Ectodermal cell (in vitro differentiated cells): ENCODE measurements around the gene GDF7.

Experiments
- H3K27ac ChIP-seq: 2 replicates; pipeline ENCODE4 v1.7.0; 2013; ENCODE audit warnings: mild to moderate bottlenecking, low read depth, low read length; ENCODE audit not compliant: insufficient read depth, poor library complexity, severe bottlenecking
- H3K27me3 ChIP-seq: 2 replicates; pipeline ENCODE4 v1.7.0; 2013; ENCODE audit warnings: mild to moderate bottlenecking, low read length; ENCODE audit not compliant: insufficient read depth, control insufficient read depth, poor library complexity, severe bottlenecking
- H3K36me3 ChIP-seq: one replicate; pipeline ENCODE4 v1.7.0; 2013; ENCODE audit warnings: low read length; ENCODE audit not compliant: control insufficient read depth, insufficient read depth
- H3K4me1 ChIP-seq: one replicate; pipeline ENCODE4 v1.7.0; 2013; ENCODE audit warnings: low read length; ENCODE audit not compliant: control insufficient read depth, insufficient read depth
- H3K4me3 ChIP-seq: 2 replicates; pipeline ENCODE4 v1.7.0; 2013; ENCODE audit warnings: low read depth, low read length, control low read depth; ENCODE audit not compliant: insufficient read depth
- H3K9me3 ChIP-seq: 2 replicates; pipeline ENCODE4 v1.7.0; 2013; ENCODE audit warnings: mild to moderate bottlenecking, low read length, moderate library complexity; ENCODE audit not compliant: control insufficient read depth
- WGBS, 2 experiments: methylation state at CpG; one replicate each; pipeline ENCODE4 v1.1.7; 2013; ENCODE audit warnings: missing lambda C conversion rate in 2 of 2; 5-methylcytosine and 5-hydroxymethylcytosine counted together

The GDF7 gene

GRCh38 chr2:20673686-20674308 is 6.9 kb downstream of the GDF7 start:
- Histone ChIP-seq H3K4me3 (no peak overlapping the region), H3K4me1 (peaks cover 54% of the 10 kb centered on the region), H3K36me3 (no peaks in the 10 kb centered on the region), H3K27me3 (peaks cover 61% of the 10 kb centered on the region), H3K9me3 (no peaks in the 10 kb centered on the region), H3K27ac (no peak overlapping the region)
- WGBS, 2 experiments = 44 to 50% methylated on average over 5 of the region's 5 CpGs

DNA sequence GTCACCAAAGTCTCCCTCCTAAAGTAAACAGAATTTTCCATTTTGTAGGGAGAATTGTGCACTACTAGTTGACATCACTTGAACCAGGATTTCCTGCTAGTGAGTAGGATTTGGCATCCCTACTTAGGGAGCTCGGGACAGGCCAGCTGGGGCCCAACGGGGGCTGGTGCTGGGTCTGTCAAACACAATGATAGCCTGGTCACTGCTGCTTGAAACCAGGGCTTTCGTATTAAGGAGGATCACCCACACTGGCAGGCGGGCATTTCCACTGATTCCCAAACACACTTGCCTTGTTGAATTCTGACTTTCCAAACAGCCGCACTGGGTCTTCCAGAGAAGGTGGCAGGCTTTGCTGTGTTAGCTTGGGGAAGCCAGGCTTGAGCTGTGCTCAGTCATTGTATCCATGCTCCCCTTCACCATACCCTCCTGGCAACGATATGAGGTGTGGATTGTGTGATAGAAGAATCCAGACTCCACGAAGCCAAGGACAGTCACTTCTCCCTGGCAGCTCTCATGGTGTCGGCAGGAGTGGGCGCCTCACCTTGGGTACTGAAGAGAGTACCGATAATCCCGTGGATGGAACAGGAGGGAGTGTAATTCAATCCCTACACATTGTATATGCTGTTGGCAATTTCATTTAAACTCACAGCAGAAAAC is 7.5 kb downstream of the GDF7 start:
- Histone ChIP-seq H3K4me3 (no peak overlapping the region), H3K4me1 (peaks cover 53% of the 10 kb centered on the region), H3K27me3 (peaks cover 54% of the 10 kb centered on the region), H3K36me3 (no peaks in the 10 kb centered on the region), H3K9me3 (no peaks in the 10 kb centered on the region), H3K27ac (no peak overlapping the region)
- 77 to 83% methylated on average over 10 to 11 of the region's 11 CpGs for WGBS, 2 experiments

- Histone ChIP-seq H3K4me1 (peaks cover 49% of the 10 kb centered on the region), H3K27ac (no peak overlapping the region), H3K27me3 (peaks cover 47% of the 10 kb centered on the region), H3K9me3 (no peaks in the 10 kb centered on the region), H3K36me3 (no peaks in the 10 kb centered on the region), H3K4me3 (no peak overlapping the region)
- 68 to 70% methylated on average over 16 of the region's 16 CpGs for WGBS, 2 experiments
Observed at GRCh38 chr2:20674974-20675679, 8.2 kb downstream of the GDF7 start.

- no peak overlapping the region for H3K4me3 ChIP-seq
- peaks cover 40% of the 10 kb centered on the region for H3K27me3 ChIP-seq
- H3K9me3 ChIP-seq = no peaks in the 10 kb centered on the region
- H3K4me1 ChIP-seq = peaks cover 49% of the 10 kb centered on the region
- peaks cover 6% of the 10 kb centered on the region for H3K36me3 ChIP-seq
- no peak overlapping the region for H3K27ac ChIP-seq
- 81 to 82% methylated on average over 6 of the region's 6 CpGs for WGBS, 2 experiments
Observed at GRCh38 chr2:20675701-20676352, 8.9 kb downstream of the GDF7 start.

DNA sequence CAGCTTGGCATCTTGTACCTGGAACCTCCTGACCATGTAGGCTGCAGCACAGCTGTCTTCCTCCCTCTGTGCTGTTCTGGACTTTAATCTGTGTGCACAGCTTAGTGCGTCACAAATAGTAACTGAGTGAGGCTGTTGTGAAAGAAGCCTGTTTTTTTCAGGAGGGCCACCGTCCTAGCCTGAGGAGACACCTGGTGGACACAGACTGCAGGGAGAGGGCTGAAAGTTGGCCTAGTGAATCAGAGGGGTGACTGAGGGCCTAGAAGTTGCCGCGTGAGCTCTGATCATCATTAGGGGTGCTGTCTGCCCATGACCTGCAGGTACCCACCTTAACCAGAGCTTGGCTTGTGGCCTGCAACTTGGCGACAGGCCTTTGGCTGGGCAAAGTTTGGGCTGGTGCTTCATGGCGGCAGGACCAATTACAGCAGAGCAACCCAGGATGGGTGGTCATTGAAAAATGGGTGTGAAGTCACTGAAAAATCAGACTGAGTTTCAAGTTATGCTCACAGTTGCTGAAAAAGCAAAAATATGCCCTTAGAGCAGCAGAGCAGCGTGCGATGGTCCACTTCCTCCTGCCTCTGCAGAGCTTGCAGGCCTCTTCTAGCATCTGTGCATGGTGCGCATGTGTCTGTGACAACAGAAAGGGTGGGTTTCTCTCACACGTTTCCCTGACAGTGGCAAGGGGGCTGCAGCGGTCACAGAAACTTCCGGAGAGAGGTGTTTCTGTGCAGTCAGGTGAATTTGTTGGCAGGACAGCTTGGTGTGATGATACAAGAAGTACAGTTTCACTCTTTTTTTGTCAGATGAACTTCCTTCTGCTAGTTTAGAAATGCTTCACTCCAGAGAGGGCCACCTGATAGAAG is 9.6 kb downstream of the GDF7 start:
- no peaks in the 10 kb centered on the region for H3K9me3 ChIP-seq
- H3K36me3 ChIP-seq = peaks cover 7% of the 10 kb centered on the region
- peaks cover 33% of the 10 kb centered on the region for H3K27me3 ChIP-seq
- 84 to 86% methylated on average over 12 of the region's 12 CpGs for WGBS, 2 experiments
- H3K4me3 ChIP-seq = no peak overlapping the region
- H3K4me1 ChIP-seq = peaks cover 43% of the 10 kb centered on the region
- H3K27ac ChIP-seq = no peak overlapping the region

DNA sequence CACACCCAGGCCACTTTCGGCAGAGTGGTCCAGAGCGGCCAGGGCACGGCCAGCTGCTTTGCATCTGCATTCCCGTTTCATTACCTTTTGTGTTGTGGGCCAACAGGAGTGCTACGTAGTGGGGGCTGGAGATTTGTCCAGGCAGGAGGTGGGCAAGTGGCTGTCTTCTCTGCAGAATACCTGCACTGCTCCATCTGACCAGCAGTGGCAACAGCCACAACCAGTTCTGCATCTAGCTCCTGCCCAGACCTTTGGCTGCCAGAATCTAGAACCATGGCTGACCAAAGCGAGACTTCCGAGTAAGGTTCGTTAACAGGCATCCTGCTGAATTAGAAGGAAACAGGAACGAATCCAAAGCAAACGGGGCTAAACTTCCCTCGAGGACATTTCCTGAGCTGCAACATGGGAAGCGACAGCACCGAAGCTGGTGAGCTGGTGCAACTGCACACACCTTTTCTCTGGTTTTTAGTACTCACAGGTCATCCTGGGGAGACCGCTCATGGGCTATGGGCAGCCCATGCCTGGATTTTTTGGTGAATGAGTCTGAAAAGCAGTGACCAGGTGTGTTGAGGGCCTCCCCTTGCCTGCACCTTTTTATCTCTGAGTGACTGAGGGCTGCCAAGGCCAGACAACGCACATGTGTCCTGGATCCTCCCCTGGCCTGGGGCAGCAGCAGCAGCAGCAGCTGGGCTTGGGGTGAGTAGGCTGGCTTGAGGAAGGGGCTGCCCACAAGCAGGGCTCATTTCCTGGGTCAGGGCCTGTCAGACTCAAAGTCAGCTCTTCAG is 10.5 kb downstream of the GDF7 start:
- Histone ChIP-seq H3K4me3 (no peak overlapping the region), H3K4me1 (peaks cover 35% of the 10 kb centered on the region), H3K27ac (no peak overlapping the region), H3K36me3 (peaks cover 7% of the 10 kb centered on the region), H3K27me3 (peaks cover 24% of the 10 kb centered on the region), H3K9me3 (no peaks in the 10 kb centered on the region)
- WGBS, 2 experiments = 85 to 87% methylated on average over 15 of the region's 15 CpGs

DNA sequence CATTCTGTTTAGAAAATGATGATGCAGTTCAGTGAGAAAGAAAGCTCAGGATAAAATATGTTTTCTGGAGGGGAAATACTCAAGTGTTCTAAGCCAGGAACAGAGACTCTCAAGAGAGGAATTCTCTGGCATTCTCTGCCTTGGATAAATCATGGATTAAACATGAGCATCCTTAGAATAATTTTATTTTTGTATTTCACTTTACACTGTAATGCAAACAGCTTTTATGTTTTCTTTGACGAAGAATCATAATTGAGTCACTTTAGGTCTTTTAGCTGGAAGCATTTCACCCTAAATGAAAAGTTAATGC is 11.1 kb downstream of the GDF7 start:
- Histone ChIP-seq H3K27me3 (peaks cover 18% of the 10 kb centered on the region), H3K27ac (no peak overlapping the region), H3K9me3 (no peaks in the 10 kb centered on the region), H3K36me3 (peaks cover 7% of the 10 kb centered on the region), H3K4me1 (peaks cover 31% of the 10 kb centered on the region), H3K4me3 (no peak overlapping the region)
- 91 to 100% methylated on average over 1 of the region's 1 CpG for WGBS, 2 experiments

- Histone ChIP-seq H3K36me3 (peaks cover 7% of the 10 kb centered on the region), H3K9me3 (no peaks in the 10 kb centered on the region), H3K27me3 (peaks cover 11% of the 10 kb centered on the region), H3K4me3 (no peak overlapping the region), H3K4me1 (peaks cover 30% of the 10 kb centered on the region), H3K27ac (no peak overlapping the region)
- 87 to 95% methylated on average over 1 to 2 of the region's 2 CpGs for WGBS, 2 experiments
Observed at GRCh38 chr2:20678780-20679179, 11.8 kb downstream of the GDF7 start.

GRCh38 chr2:20680744-20681375 is 13.9 kb downstream of the GDF7 start:
- 95 to 96% methylated on average over 10 of the region's 10 CpGs for WGBS, 2 experiments
- H3K27ac ChIP-seq = no peak overlapping the region
- peaks cover 10% of the 10 kb centered on the region for H3K36me3 ChIP-seq
- H3K4me3 ChIP-seq = no peak overlapping the region
- no peaks in the 10 kb centered on the region for H3K27me3 ChIP-seq
- peaks cover 9% of the 10 kb centered on the region for H3K4me1 ChIP-seq
- H3K9me3 ChIP-seq = no peaks in the 10 kb centered on the region
